Neural progenitor cell (in vitro differentiated cells): ENCODE data around the gene GPHB5. TPM values are rescaled to one million over a fixed set of nuclear protein-coding genes. Genes with fewer than 3 reads are reported as not detected.

Experiments
- DNase-seq: peaks from one replicate; pipeline ENCODE4 v3.0.0-alpha.2; 2016; ENCODE audit warnings: low spot score
- H2AFZ ChIP-seq: fragments of 200-600 bp; sonication (generic); replicated peaks from 2 replicates; pipeline ENCODE4 v1.6.1; 2016; ENCODE audit warnings: antibody characterized with exemption
- H3F3A ChIP-seq: fragments of 200-600 bp; sonication (generic); 2 replicates; pipeline ENCODE4 v1.6.1; 2016; ENCODE audit warnings: antibody characterized with exemption, low read depth
- H3K27ac ChIP-seq: fragments of 200-600 bp; sonication (generic); 2 replicates; pipeline ENCODE4 v1.5.1; 2016; ENCODE audit warnings: mild to moderate bottlenecking
- H3K27me3 ChIP-seq: fragments of 200-600 bp; sonication (generic); 2 replicates; pipeline ENCODE4 v1.6.1; 2016; ENCODE audit warnings: mild to moderate bottlenecking, moderate library complexity
- H3K36me3 ChIP-seq: fragments of 200-600 bp; sonication (generic); 2 replicates; pipeline ENCODE4 v1.5.1; 2016
- H3K4me1 ChIP-seq: fragments of 200-600 bp; sonication (generic); 2 replicates; pipeline ENCODE4 v1.6.1; 2016; ENCODE audit warnings: mixed run types
- H3K4me2 ChIP-seq: fragments of 200-600 bp; sonication (generic); 2 replicates; pipeline ENCODE4 v1.6.1; 2016
- H3K4me3 ChIP-seq: fragments of 200-600 bp; sonication (generic); 2 replicates; pipeline ENCODE4 v1.5.1; 2016
- H3K79me2 ChIP-seq: fragments of 200-600 bp; sonication (generic); 2 replicates; pipeline ENCODE4 v1.6.1; 2016; ENCODE audit warnings: low read depth
- H3K9ac ChIP-seq: fragments of 200-600 bp; sonication (generic); 2 replicates; pipeline ENCODE4 v1.6.1; 2016
- H3K9me3 ChIP-seq: fragments of 200-600 bp; sonication (generic); 2 replicates; pipeline ENCODE4 v1.5.1; 2016; ENCODE audit warnings: low read depth
- H4K20me1 ChIP-seq: fragments of 200-600 bp; sonication (generic); 2 replicates; pipeline ENCODE4 v1.6.1; 2016; ENCODE audit warnings: low read depth
- H3K27ac Mint-ChIP-seq: 3 replicates; pipeline ENCODE4 v1.8.0; 2021; ENCODE audit warnings: mixed read lengths
- H3K27me3 Mint-ChIP-seq: 2 replicates; pipeline ENCODE4 v1.8.0; 2022; ENCODE audit warnings: low read depth, mild to moderate bottlenecking, inconsistent platforms, moderate library complexity, mixed read lengths; ENCODE audit not compliant: insufficient read depth
- H3K36me3 Mint-ChIP-seq: 3 replicates; pipeline ENCODE4 v1.8.0; 2021; ENCODE audit warnings: mixed read lengths
- H3K4me1 Mint-ChIP-seq: 3 replicates; pipeline ENCODE4 v1.8.0; 2021; ENCODE audit warnings: mixed read lengths
- H3K4me3 Mint-ChIP-seq: 3 replicates; pipeline ENCODE4 v1.8.0; 2021; ENCODE audit warnings: mild to moderate bottlenecking, moderate library complexity, mixed read lengths
- H3K9me3 Mint-ChIP-seq: 3 replicates; pipeline ENCODE4 v1.8.0; 2020; ENCODE audit warnings: mixed read lengths
- CTCF ChIP-seq: fragments of 200-600 bp; sonication (generic); IDR thresholded peaks from 2 replicates; pipeline ENCODE4 v1.5.1; 2017; ENCODE audit warnings: antibody characterized with exemption, mild to moderate bottlenecking
- EZH2 ChIP-seq: fragments of 200-600 bp; sonication (generic); IDR thresholded peaks from 2 replicates; pipeline ENCODE4 v1.6.1; 2017; ENCODE audit warnings: antibody characterized with exemption, mild to moderate bottlenecking, moderate library complexity
- EZH2phosphoT487 ChIP-seq: fragments of 200-600 bp; sonication (generic); IDR thresholded peaks from 2 replicates; pipeline ENCODE4 v1.6.1; 2017; ENCODE audit warnings: antibody characterized with exemption
- total RNA-seq: library from RNA; depleted of rRNA; stranded (reverse); fragments of >200 nt; gene quantifications from 2 replicates; pipeline ENCODE4 v1.2.3, GENCODE V29; 2015; ENCODE audit warnings: low replicate concordance

The GPHB5 gene
- total RNA-seq, 1 donor from 2014 or later, result not detected

GRCh38 chr14:63296060-63296563 lies 22.6 kb downstream of the GPHB5 start:
- H2AFZ ChIP-seq, result no peak overlapping the region
- H3K9me3 Mint-ChIP-seq, result no peaks in the 10 kb centered on the region

GRCh38 chr14:63295231-63295685 lies 23.5 kb downstream of the GPHB5 start:
- TF ChIP-seq EZH2 (no peak), CTCF (no peak), EZH2phosphoT487 (no peak)
- no peaks in the 10 kb centered on the region for H3K9me3 Mint-ChIP-seq
- H2AFZ ChIP-seq, result no peak overlapping the region
- no peaks in the 10 kb centered on the region for H3K9me3 ChIP-seq
- H3K27me3 ChIP-seq, result no peaks in the 10 kb centered on the region
- H3K27ac Mint-ChIP-seq, result peak overlapping the region; percentile 4
- no peak overlapping the region for H3K9ac ChIP-seq
- H3K4me1 ChIP-seq, result peaks cover 12% of the 10 kb centered on the region
- peaks cover 3% of the 10 kb centered on the region for H3K27me3 Mint-ChIP-seq
- no peaks in the 10 kb centered on the region for H3K36me3 ChIP-seq
- no peak for DNase-seq
- no peaks in the 10 kb centered on the region for H4K20me1 ChIP-seq
- no peaks in the 10 kb centered on the region for H3K36me3 Mint-ChIP-seq
- peaks cover 19% of the 10 kb centered on the region for H3K4me1 Mint-ChIP-seq
- H3K4me3 Mint-ChIP-seq, result no peak overlapping the region
- H3K79me2 ChIP-seq, result no peaks in the 10 kb centered on the region
- no peak overlapping the region for H3K4me2 ChIP-seq
- no peaks in the 10 kb centered on the region for H3F3A ChIP-seq
- H3K4me3 ChIP-seq, result no peak overlapping the region
- H3K27ac ChIP-seq, result no peak overlapping the region

More at GRCh38 chr14:63296060-63296563, 22.6 kb downstream of the GPHB5 start:
- H3K27me3 ChIP-seq, result no peaks in the 10 kb centered on the region
- no peaks in the 10 kb centered on the region for H3K79me2 ChIP-seq
- H3K36me3 ChIP-seq, result no peaks in the 10 kb centered on the region
- H3F3A ChIP-seq, result no peaks in the 10 kb centered on the region
- no peak overlapping the region for H3K27ac Mint-ChIP-seq
- H4K20me1 ChIP-seq, result no peaks in the 10 kb centered on the region
- H3K36me3 Mint-ChIP-seq, result no peaks in the 10 kb centered on the region
- DNase-seq, result no peak
- H3K27ac ChIP-seq, result no peak overlapping the region
- peaks cover 14% of the 10 kb centered on the region for H3K4me1 Mint-ChIP-seq
- peaks cover 3% of the 10 kb centered on the region for H3K27me3 Mint-ChIP-seq
- H3K4me3 ChIP-seq, result no peak overlapping the region
- H3K9ac ChIP-seq, result no peak overlapping the region
- H3K9me3 ChIP-seq, result no peaks in the 10 kb centered on the region
- H3K4me3 Mint-ChIP-seq, result no peak overlapping the region
- peaks cover 4% of the 10 kb centered on the region for H3K4me1 ChIP-seq
- H3K4me2 ChIP-seq, result no peak overlapping the region
- no peak for TF ChIP-seq EZH2phosphoT487
- no peak for TF ChIP-seq EZH2
- TF ChIP-seq CTCF, result no peak

GRCh38 chr14:63292805-63293204 lies 25.9 kb downstream of the GPHB5 start:
- H3K36me3 ChIP-seq, result no peaks in the 10 kb centered on the region
- TF ChIP-seq EZH2 (no peak), CTCF (no peak)
- peaks cover 12% of the 10 kb centered on the region for H3K4me1 ChIP-seq
- H4K20me1 ChIP-seq, result no peaks in the 10 kb centered on the region
- no peaks in the 10 kb centered on the region for H3K79me2 ChIP-seq
- no peaks in the 10 kb centered on the region for H3K9me3 ChIP-seq
- no peak overlapping the region for H3K27ac ChIP-seq
- no peak overlapping the region for H3K9ac ChIP-seq
- no peak overlapping the region for H3K27ac Mint-ChIP-seq
- no peaks in the 10 kb centered on the region for H3K27me3 ChIP-seq
- no peak overlapping the region for H3K4me3 ChIP-seq
- H3K9me3 Mint-ChIP-seq, result no peaks in the 10 kb centered on the region
- peaks cover 16% of the 10 kb centered on the region for H3K4me1 Mint-ChIP-seq
- H2AFZ ChIP-seq, result no peak overlapping the region
- no peak for DNase-seq
- peaks cover 3% of the 10 kb centered on the region for H3K27me3 Mint-ChIP-seq
- no peak overlapping the region for H3K4me3 Mint-ChIP-seq
- no peaks in the 10 kb centered on the region for H3K36me3 Mint-ChIP-seq
- H3F3A ChIP-seq, result no peaks in the 10 kb centered on the region
- H3K4me2 ChIP-seq, result no peak overlapping the region
